T-cell (primary cell): ENCODE measurements around the gene AP2A2. TPM values are rescaled to one million over a fixed set of nuclear protein-coding genes. Genes with fewer than 3 reads are reported as not detected.

Source experiments
- ATAC-seq, 4 experiments: fragments of 200-7000 bp in 3 of 4; fragments of 150-1000 bp in 1 of 4; cut with Tn5 transposase; replicated peaks in 1 of 4; 1 replicate in 3 of 4; 2 replicates in 1 of 4; pipeline ENCODE4 v1.10.0; 2021; ENCODE audit warnings: moderate library complexity in 3 of 4, mild to moderate bottlenecking in 2 of 4, moderate number of reproducible peaks in 1 of 4
- CTCF ChIA-PET, 2 donors: fragments of 300-600 bp; sonication (Branson Sonifier 250); formaldehyde crosslinking; loops; one replicate each; lab custom pipeline; 2022; ENCODE audit warnings: antibody characterized with exemption in 2 of 2; lab: Charles Lee
- POLR2A ChIA-PET, 2 donors: fragments of 300-600 bp; sonication (Branson Sonifier 250); formaldehyde crosslinking; loops; one replicate each; lab custom pipeline; 2022; ENCODE audit warnings: antibody characterized with exemption in 2 of 2; lab: Charles Lee
- DNase-seq, 35 experiments: peaks; one replicate each; pipeline versions ENCODE4 v3.0.0 to v3.0.0-alpha.2; 2013 to 2023
- H3K27ac ChIP-seq: one replicate; pipeline ENCODE4 v1.5.1; 2013; ENCODE audit warnings: low read length
- H3K27me3 ChIP-seq, 2 experiments: replicated peaks in 1 of 2; 1 replicate in 1 of 2; 2 replicates in 1 of 2; pipeline versions ENCODE4 v1.6.1 to v1.7.0; 2013; ENCODE audit warnings: low read length in 1 of 2, mixed read lengths in 1 of 2; ENCODE audit not compliant: control insufficient read depth in 2 of 2, insufficient read depth in 2 of 2; ENCODE audit errors: extremely low read depth in 1 of 2
- H3K36me3 ChIP-seq, 2 donors: 1 replicate in 1 of 2; 2 replicates in 1 of 2; pipeline versions ENCODE4 v1.6.1 to v1.7.0; 2013; ENCODE audit warnings: low read length in 1 of 2; ENCODE audit not compliant: control insufficient read depth in 2 of 2, insufficient read depth in 1 of 2; ENCODE audit errors: extremely low read depth in 1 of 2
- H3K4me1 ChIP-seq, 2 experiments: 1 replicate in 1 of 2; 2 replicates in 1 of 2; pipeline versions ENCODE4 v1.6.1 to v1.7.0; 2013; ENCODE audit warnings: low read length in 2 of 2, mixed read lengths in 1 of 2; ENCODE audit not compliant: insufficient read depth in 2 of 2, control insufficient read depth in 1 of 2; ENCODE audit errors: extremely low read depth in 1 of 2
- H3K4me3 ChIP-seq, 2 donors: 1 replicate in 1 of 2; 2 replicates in 1 of 2; pipeline versions ENCODE4 v1.5.1 to v1.7.0; 2013; ENCODE audit warnings: mild to moderate bottlenecking in 2 of 2, low read length in 1 of 2, moderate library complexity in 1 of 2; ENCODE audit not compliant: control insufficient read depth in 1 of 2; ENCODE audit errors: extremely low read depth in 1 of 2
- H3K9me3 ChIP-seq: 2 replicates; pipeline ENCODE4 v1.7.0; 2013
- H3K27ac Mint-ChIP-seq, 2 donors: one replicate each; pipeline ENCODE4 v1.8.0; 2020 to 2021; ENCODE audit warnings: mild to moderate bottlenecking in 2 of 2, mixed read lengths in 2 of 2
- H3K27me3 Mint-ChIP-seq, 2 donors: one replicate each; pipeline ENCODE4 v1.8.0; 2021 to 2022; ENCODE audit warnings: mixed read lengths in 2 of 2
- H3K36me3 Mint-ChIP-seq: one replicate; pipeline ENCODE4 v1.8.0; 2021; ENCODE audit warnings: mixed read lengths
- H3K4me1 Mint-ChIP-seq, 3 donors: one replicate each; pipeline ENCODE4 v1.8.0; 2020 to 2022; ENCODE audit warnings: mixed read lengths in 3 of 3, mild to moderate bottlenecking in 1 of 3
- H3K4me3 Mint-ChIP-seq, 3 donors: one replicate each; pipeline ENCODE4 v1.8.0; 2020 to 2022; ENCODE audit warnings: mild to moderate bottlenecking in 3 of 3, mixed read lengths in 3 of 3, moderate library complexity in 3 of 3
- H3K9me3 Mint-ChIP-seq, 3 donors: one replicate each; pipeline ENCODE4 v1.8.0; 2020 to 2022; ENCODE audit warnings: mixed read lengths in 3 of 3
- WGBS: methylation state at CpG from one replicate; pipeline ENCODE4 v1.1.5; 2013; ENCODE audit warnings: missing lambda C conversion rate; ENCODE audit not compliant: insufficient coverage; 5-methylcytosine and 5-hydroxymethylcytosine counted together
- total RNA-seq, 35 experiments: library from RNA in 6 of 35; stranded (reverse) in 6 of 35; fragments of 120-200 nt in 1 of 35; gene quantifications; one replicate each; pipeline versions ENCODE4 v1.2.1 to v1.2.4 and lab custom pipeline; 2013 to 2026

The AP2A2 gene
- total RNA-seq, 5 donors from 2014 or later (not counting 1 experiment from before 2014, with no cell fraction given): 59.6 to 85.3 (median 70.8) TPM

GRCh38 chr11:1055990-1056771 lies 130.5 kb downstream of the AP2A2 start:
- Mint-ChIP-seq H3K9me3 (no peaks in the 10 kb centered on the region), H3K4me3 (no peak overlapping the region), H3K36me3 (no peaks in the 10 kb centered on the region), H3K27me3 (peaks cover 9 to 27% of the 10 kb centered on the region in 2 donors), H3K27ac (no peak overlapping the region), H3K4me1 (peaks cover 0 to under 1% (median 0%) of the 10 kb centered on the region in 3 donors)
- H3K27ac ChIP-seq: no peak overlapping the region
- ChIA-PET POLR2A (no interaction called here), CTCF (no interaction called here)
- H3K27me3 ChIP-seq: peaks cover 0 to 75% of the 10 kb centered on the region in 2 experiments
- WGBS: 84% methylated on average over 35 of the region's 46 CpGs
- peaks cover 0 to 2% of the 10 kb centered on the region in 2 experiments for H3K4me1 ChIP-seq
- H3K36me3 ChIP-seq: no peaks in the 10 kb centered on the region
- no peak for ATAC-seq
- peak in 2 of 35 experiments; percentile 4 to 11 for DNase-seq
- H3K4me3 ChIP-seq: no peak overlapping the region
- no peaks in the 10 kb centered on the region for H3K9me3 ChIP-seq

DNA sequence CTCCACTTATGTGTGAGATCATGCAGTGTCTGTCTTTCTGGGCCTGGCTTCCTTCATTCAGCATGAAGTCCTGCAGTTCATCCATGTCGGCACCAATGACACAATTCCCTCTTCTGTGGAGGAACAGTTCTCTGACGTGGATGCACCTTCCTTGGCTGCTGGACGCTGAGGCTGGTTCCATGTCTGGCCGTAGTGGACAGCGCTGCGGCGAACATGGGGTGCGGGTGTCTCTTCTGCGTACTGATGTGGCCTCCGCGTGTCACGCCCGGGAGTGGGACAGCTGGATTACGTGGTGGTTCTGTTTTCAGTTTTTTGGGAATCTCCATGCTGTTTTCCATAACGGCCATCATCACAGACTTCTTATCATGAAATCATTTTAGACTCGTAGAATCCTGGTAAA lies 132.1 kb downstream of the AP2A2 start:
- no peaks in the 10 kb centered on the region for H3K36me3 ChIP-seq
- ChIA-PET POLR2A (no interaction called here), CTCF (no interaction called here)
- H3K4me3 Mint-ChIP-seq: no peak overlapping the region
- H3K4me1 ChIP-seq: no peaks in the 10 kb centered on the region
- no peaks in the 10 kb centered on the region for H3K36me3 Mint-ChIP-seq
- H3K9me3 ChIP-seq: no peaks in the 10 kb centered on the region
- H3K27me3 ChIP-seq: peaks cover 0 to 66% of the 10 kb centered on the region in 2 experiments
- DNase-seq (no peak), ATAC-seq (no peak)
- no peak overlapping the region for H3K4me3 ChIP-seq
- WGBS: 91% methylated on average over 12 of the region's 16 CpGs
- H3K9me3 Mint-ChIP-seq: peaks cover 0 to 5% (median 4%) of the 10 kb centered on the region in 3 donors
- peaks cover 9 to 31% of the 10 kb centered on the region in 2 donors for H3K27me3 Mint-ChIP-seq
- H3K27ac Mint-ChIP-seq: no peak overlapping the region
- no peak overlapping the region for H3K27ac ChIP-seq
- H3K4me1 Mint-ChIP-seq: peaks cover 3 to 7% (median 3%) of the 10 kb centered on the region in 3 donors

DNA sequence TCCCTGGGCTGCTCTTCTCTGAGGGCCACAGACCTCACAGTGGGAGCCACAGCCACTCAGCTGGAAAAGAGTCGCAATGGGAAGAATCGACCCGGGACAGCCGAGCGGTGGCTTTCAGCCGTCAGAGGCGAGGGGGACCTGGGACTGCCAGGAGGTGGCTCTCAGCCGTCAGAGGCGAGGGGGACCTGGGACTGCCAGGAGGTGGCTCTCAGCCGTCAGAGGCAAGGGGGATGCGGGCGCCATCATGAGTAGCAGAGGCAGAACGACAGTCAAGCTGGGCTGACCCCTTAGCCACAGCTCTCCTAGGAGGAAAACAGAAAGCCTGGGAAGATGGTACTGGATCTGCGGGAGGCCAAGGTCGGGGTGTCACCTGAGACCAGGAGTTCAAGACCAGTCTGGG lies 134.1 kb downstream of the AP2A2 start:
- Histone ChIP-seq H3K9me3 (no peaks in the 10 kb centered on the region), H3K4me3 (no peak overlapping the region), H3K27me3 (peaks cover 0 to 49% of the 10 kb centered on the region in 2 experiments), H3K27ac (no peak overlapping the region), H3K4me1 (no peaks in the 10 kb centered on the region), H3K36me3 (no peaks in the 10 kb centered on the region)
- DNase-seq (peak in 1 of 35 experiments; percentile 17), ATAC-seq (no peak)
- H3K27ac Mint-ChIP-seq: no peak overlapping the region
- peaks cover 12 to 33% of the 10 kb centered on the region in 2 donors for H3K27me3 Mint-ChIP-seq
- peaks cover 12 to 16% (median 12%) of the 10 kb centered on the region in 3 donors for H3K4me1 Mint-ChIP-seq
- CTCF ChIA-PET: no interaction called here
- POLR2A ChIA-PET: no interaction called here
- no peak overlapping the region for H3K4me3 Mint-ChIP-seq
- WGBS: 55% methylated on average over 14 of the region's 15 CpGs
- peaks cover 0 to 5% (median 4%) of the 10 kb centered on the region in 3 donors for H3K9me3 Mint-ChIP-seq
- no peaks in the 10 kb centered on the region for H3K36me3 Mint-ChIP-seq

- H3K27me3 ChIP-seq: peaks cover 0 to 48% of the 10 kb centered on the region in 2 experiments
- H3K27ac ChIP-seq: no peak overlapping the region
- ChIA-PET CTCF (no interaction called here), POLR2A (no interaction called here)
- no peak for ATAC-seq
- WGBS: 89% methylated on average over 11 of the region's 16 CpGs
- Mint-ChIP-seq H3K9me3 (peaks cover 0 to 5% (median 4%) of the 10 kb centered on the region in 3 donors), H3K4me3 (no peak overlapping the region), H3K27ac (no peak overlapping the region), H3K27me3 (peaks cover 12 to 31% of the 10 kb centered on the region in 2 donors), H3K4me1 (peaks cover 12 to 16% (median 12%) of the 10 kb centered on the region in 3 donors), H3K36me3 (no peaks in the 10 kb centered on the region)
- peak in 1 of 35 experiments; percentile 16 for DNase-seq
- no peaks in the 10 kb centered on the region for H3K9me3 ChIP-seq
- H3K4me1 ChIP-seq: no peaks in the 10 kb centered on the region
- no peaks in the 10 kb centered on the region for H3K36me3 ChIP-seq
- no peak overlapping the region for H3K4me3 ChIP-seq
Measured at GRCh38 chr11:1060410-1060809, 134.7 kb downstream of the AP2A2 start.

DNA sequence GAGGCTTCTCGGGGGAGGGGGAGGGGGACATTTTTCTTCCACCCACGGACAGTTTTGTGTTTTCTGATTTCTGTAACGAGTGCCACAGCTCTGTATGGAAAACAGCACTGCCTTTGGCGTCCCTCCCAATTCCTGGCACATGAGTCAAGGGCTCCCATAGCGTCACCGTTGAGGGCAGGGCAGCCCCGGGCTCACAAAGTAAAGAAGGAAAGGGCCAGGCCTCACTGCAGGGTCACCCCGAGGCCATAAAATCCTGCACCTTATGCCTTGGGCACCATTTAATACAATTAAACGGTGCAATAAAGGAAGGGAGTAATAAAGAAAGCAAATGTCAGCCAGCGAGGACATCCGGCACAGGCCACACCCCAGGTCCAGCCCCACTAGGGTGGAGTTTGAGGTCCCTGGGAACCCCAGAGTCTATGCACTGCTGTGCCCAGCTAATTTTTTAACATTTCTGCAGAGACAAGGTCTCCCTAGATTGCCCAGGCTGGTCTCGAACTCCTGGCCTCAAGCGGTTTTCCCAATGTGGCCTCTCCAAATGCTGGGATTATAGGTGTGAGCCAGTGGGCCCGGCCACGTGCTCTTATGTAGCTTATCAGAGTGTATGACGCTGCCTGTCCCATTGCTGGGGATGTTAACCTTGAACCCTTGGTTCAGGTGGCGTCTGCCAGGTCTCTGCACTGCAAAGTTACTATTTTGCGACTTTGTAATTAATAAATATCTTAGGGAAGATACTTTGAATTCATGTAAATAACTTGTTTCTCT lies 135.4 kb downstream of the AP2A2 start:
- peaks cover 0 to 47% of the 10 kb centered on the region in 2 experiments for H3K27me3 ChIP-seq

More for the DNA sequence above, 135.4 kb downstream of the AP2A2 start:
- Mint-ChIP-seq H3K27ac (no peak overlapping the region), H3K4me1 (peaks cover 12 to 16% (median 12%) of the 10 kb centered on the region in 3 donors), H3K4me3 (no peak overlapping the region), H3K27me3 (peaks cover 16 to 31% of the 10 kb centered on the region in 2 donors), H3K9me3 (peaks cover 0 to 5% (median 4%) of the 10 kb centered on the region in 3 donors), H3K36me3 (no peaks in the 10 kb centered on the region)
- WGBS: 85% methylated on average over 8 of the region's 18 CpGs
- ChIA-PET CTCF (no interaction called here), POLR2A (no interaction called here)
- H3K4me3 ChIP-seq: no peak overlapping the region
- no peaks in the 10 kb centered on the region for H3K4me1 ChIP-seq
- ATAC-seq: no peak
- DNase-seq: no peak
- no peaks in the 10 kb centered on the region for H3K36me3 ChIP-seq
- H3K9me3 ChIP-seq: no peaks in the 10 kb centered on the region
- H3K27ac ChIP-seq: no peak overlapping the region
